Panc1 (cell line): ENCODE results near the gene FAM50A. TPM values are rescaled to one million over a fixed set of nuclear protein-coding genes. Genes with fewer than 3 reads are reported as not detected.

Experiments
- ATAC-seq: fragments of 200-7000 bp; cut with Tn5 transposase; 2 replicates; pipeline ENCODE4 v1.9.1; 2020; ENCODE audit warnings: mild to moderate bottlenecking, moderate library complexity
- BruUV-seq: library from RNA; stranded (reverse); fragments of 400-500 nt; replicated peaks from 2 replicates; lab custom pipeline; 2021; lab: Mats Ljungman, UMichigan
- CTCF ChIA-PET: fragments of 300-600 bp; sonication (Branson Sonifier 250); formaldehyde crosslinking; loops from one replicate; lab custom pipeline; 2022; ENCODE audit warnings: antibody characterized with exemption; lab: Charles Lee
- POLR2A ChIA-PET: fragments of 300-600 bp; sonication (Branson Sonifier 250); formaldehyde crosslinking; loops from one replicate; lab custom pipeline; 2022; ENCODE audit warnings: antibody characterized with exemption; lab: Charles Lee
- DNase-seq: peaks from one replicate; pipeline ENCODE4 v3.0.0-alpha.2; 2010; ENCODE audit warnings: low read depth, low spot score
- H3K27ac ChIP-seq: 2 replicates; pipeline ENCODE4 v1.5.1; 2011; ENCODE audit warnings: mild to moderate bottlenecking, low read length, inconsistent platforms
- H3K27me3 ChIP-seq: fragments of 200-500 bp; sonication (Bioruptor generic); 2 replicates; pipeline ENCODE4 v1.6.0; 2014; ENCODE audit warnings: low read length, inconsistent platforms; ENCODE audit not compliant: control insufficient read depth, insufficient read depth
- H3K36me3 ChIP-seq: fragments of 200-500 bp; sonication (Bioruptor generic); 2 replicates; pipeline ENCODE4 v1.5.1; 2014; ENCODE audit warnings: inconsistent platforms, mild to moderate bottlenecking, low read length, moderate library complexity; ENCODE audit not compliant: control insufficient read depth, insufficient read depth
- H3K4me1 ChIP-seq: 2 replicates; pipeline ENCODE4 v1.5.1; 2011; ENCODE audit warnings: inconsistent platforms, mild to moderate bottlenecking, low read length, moderate library complexity; ENCODE audit not compliant: control insufficient read depth, insufficient read depth
- H3K4me3 ChIP-seq, 2 experiments: 2 replicates each; pipeline ENCODE4 v1.5.1; 2011 to 2012; ENCODE audit warnings: low read depth in 2 of 2, low read length in 2 of 2, mild to moderate bottlenecking in 2 of 2, inconsistent platforms in 1 of 2, moderate library complexity in 1 of 2
- H3K9me3 ChIP-seq: fragments of 200-500 bp; sonication (Bioruptor generic); 2 replicates; pipeline ENCODE4 v1.5.1; 2014; ENCODE audit warnings: low read depth, mild to moderate bottlenecking, inconsistent platforms, low read length, moderate library complexity; ENCODE audit not compliant: control insufficient read depth, insufficient read depth
- CTCF ChIP-seq: fragments of 450-650 bp; IDR thresholded peaks from 2 replicates; pipeline ENCODE4 v1.5.1; 2017; ENCODE audit warnings: mild to moderate bottlenecking
- POLR2AphosphoS5 ChIP-seq: IDR thresholded peaks from 2 replicates; pipeline ENCODE4 v1.6.1; 2012; ENCODE audit warnings: mild to moderate bottlenecking, low read depth, low read length, moderate library complexity
- REST ChIP-seq, 2 experiments: IDR thresholded peaks; 2 replicates each; pipeline ENCODE4 v1.6.1; 2011 to 2012; ENCODE audit warnings: low read depth in 2 of 2, control low read depth in 1 of 2, low read length in 1 of 2, mild to moderate bottlenecking in 1 of 2, moderate library complexity in 1 of 2; ENCODE audit not compliant: insufficient read depth in 1 of 2
- SIN3A ChIP-seq: IDR thresholded peaks from 2 replicates; pipeline ENCODE4 v1.6.1; 2012; ENCODE audit warnings: low read depth, mild to moderate bottlenecking, low read length, moderate library complexity, borderline replicate concordance; ENCODE audit not compliant: insufficient read depth
- TCF7L2 ChIP-seq: IDR thresholded peaks from 2 replicates; pipeline ENCODE4 v1.6.1; 2011; ENCODE audit warnings: mild to moderate bottlenecking, low read depth, low read length, inconsistent platforms
- in situ Hi-C: cut with HindIII; loops from 2 replicates; pipeline ENCODE4 v1.10.0; 2016; ENCODE audit warnings: low sequenced_read_pairs, low pct_unique_long_range_greater_than_20kb
- intact Hi-C: fragments of 100-400 bp; cut with micrococcal nuclease; formaldehyde crosslinking; loops from one replicate; pipeline ENCODE4 v1.10.0; 2022; ENCODE audit not compliant: unreplicated experiment
- total RNA-seq: library from RNA; stranded (reverse); gene quantifications from one replicate; pipeline ENCODE4 v1.2.1, GENCODE V29; 2021; ENCODE audit not compliant: unreplicated experiment

The FAM50A gene
- total RNA-seq, 1 experiment from 2014 or later: 225 TPM

- ATAC-seq: peak; percentile 51
- CTCF ChIA-PET: no interaction called here
These were observed 42.7 kb downstream of the FAM50A start, which contains the start of gene UBL4A for GRCh38 chrX:154486396-154487207. TSS of gene UBL4A (minus strand) at chrX:154486615. CDS start at chrX:154486584, 31 bp downstream.

GRCh38 chrX:154487518-154488290 lies 43.8 kb downstream of the FAM50A start:
- in situ Hi-C loops (no loop called here), intact Hi-C loops (no loop called here)
- POLR2A ChIA-PET: no interaction called here
- BruUV-seq: no TSS peak
- H3K27ac ChIP-seq: peak overlapping the region; percentile 86
- CTCF ChIA-PET: no interaction called here
- no peaks in the 10 kb centered on the region for H3K36me3 ChIP-seq
- H3K4me3 ChIP-seq: peak overlapping the region in 1 of 2 experiments; percentile 60; a peak in 1 of 4 replicates
- no peaks in the 10 kb centered on the region for H3K27me3 ChIP-seq
- ATAC-seq (no peak), DNase-seq (no peak)
- peaks cover 31% of the 10 kb centered on the region for H3K4me1 ChIP-seq
- no peaks in the 10 kb centered on the region for H3K9me3 ChIP-seq
- TF ChIP-seq CTCF (no peak), TCF7L2 (no peak), POLR2AphosphoS5 (no peak), REST (IDR thresholded peaks at IDR 0.05; ENCODE audit: insufficient read depth in 1 of 2, low read depth in 2 of 2, low read length in 1 of 2) (no peak), SIN3A (no peak)

More at GRCh38 chrX:154486396-154487207, 42.7 kb downstream of the FAM50A start, which contains the start of gene UBL4A:
- in situ Hi-C loops: no loop called here
- peaks cover 31% of the 10 kb centered on the region for H3K4me1 ChIP-seq
- H3K27ac ChIP-seq: peak within 1 kb of the TSS; percentile 86
- H3K9me3 ChIP-seq: no peaks in the 10 kb centered on the region
- peak within 1 kb of the TSS; percentile 63 to 71 for H3K4me3 ChIP-seq
- no peak for TF ChIP-seq TCF7L2
- TF ChIP-seq REST (IDR thresholded peaks at IDR 0.05; ENCODE audit: insufficient read depth in 1 of 2, low read depth in 2 of 2, low read length in 1 of 2): no peak
- 0 out of 2 replicates have a peak, but pooled peaks have one; percentile 4 for TF ChIP-seq SIN3A
- TF ChIP-seq POLR2AphosphoS5: peak; percentile 66; the same call in 1 of the 2 replicates
- no TSS peak for BruUV-seq
- no peaks in the 10 kb centered on the region for H3K36me3 ChIP-seq
- no peaks in the 10 kb centered on the region for H3K27me3 ChIP-seq
- intact Hi-C loops: no loop called here
- POLR2A ChIA-PET: no interaction called here
- DNase-seq: no peak
